GM12878 (cell line): ENCODE data around the gene MAST1. TPM values are rescaled to one million over a fixed set of nuclear protein-coding genes. Genes with fewer than 3 reads are reported as not detected.

Experiments used
- ATF2 ChIP-seq: IDR thresholded peaks from 2 replicates; pipeline ENCODE4 v1.6.1; 2012; ENCODE audit warnings: low read length, inconsistent platforms
- BCLAF1 ChIP-seq: fragments of 450-650 bp; IDR thresholded peaks from 2 replicates; pipeline ENCODE4 v1.6.1; 2017; ENCODE audit warnings: antibody characterized with exemption, mild to moderate bottlenecking, moderate library complexity
- BMI1 ChIP-seq: fragments of 450-650 bp; IDR thresholded peaks from 2 replicates; pipeline ENCODE4 v1.6.1; 2016; ENCODE audit warnings: mild to moderate bottlenecking, moderate library complexity, borderline replicate concordance
- CBX5 ChIP-seq: sonication (generic); IDR thresholded peaks from 2 replicates; pipeline ENCODE4 v1.6.1; 2016; ENCODE audit warnings: low read depth, moderate library complexity, mild to moderate bottlenecking, inconsistent platforms
- CEBPZ ChIP-seq: fragments of 150-350 bp; IDR thresholded peaks from 2 replicates; pipeline ENCODE4 v1.6.1; 2016; ENCODE audit warnings: low read depth, low read length
- CREB1 ChIP-seq: IDR thresholded peaks from 2 replicates; pipeline ENCODE4 v1.6.1; 2012; ENCODE audit warnings: low read depth, mild to moderate bottlenecking, inconsistent platforms
- JUND ChIP-seq: IDR thresholded peaks from 2 replicates; pipeline ENCODE4 v1.6.1; 2012; ENCODE audit warnings: low read depth, mild to moderate bottlenecking, low read length, improper control_type of control experiment, moderate library complexity
- LARP7 ChIP-seq: fragments of 450-650 bp; IDR thresholded peaks from 2 replicates; pipeline ENCODE4 v1.6.1; 2017; ENCODE audit warnings: mild to moderate bottlenecking
- NFYB ChIP-seq: IDR thresholded peaks from 2 replicates; pipeline ENCODE4 v1.6.1; 2011; ENCODE audit warnings: low read depth, mild to moderate bottlenecking, low read length, improper control_type of control experiment, moderate library complexity; ENCODE audit not compliant: insufficient read depth
- PML ChIP-seq: IDR thresholded peaks from 2 replicates; pipeline ENCODE4 v1.6.1; 2012; ENCODE audit warnings: low read length, inconsistent platforms
- RBBP5 ChIP-seq: fragments of 200-600 bp; sonication (generic); conservative IDR thresholded peaks from 2 replicates; pipeline ENCODE4 v1.6.1; 2016
- REST ChIP-seq: IDR thresholded peaks from 2 replicates; pipeline ENCODE4 v1.6.1; 2012; ENCODE audit warnings: mild to moderate bottlenecking, low read depth, low read length
- TCF7 ChIP-seq: IDR thresholded peaks from 2 replicates; pipeline ENCODE4 v1.6.1; 2014; ENCODE audit warnings: antibody characterized with exemption, borderline replicate concordance
- ZBED1 ChIP-seq: IDR thresholded peaks from 2 replicates; pipeline ENCODE4 v1.6.1; 2016; ENCODE audit warnings: borderline replicate concordance
- ZBTB4 ChIP-seq: fragments of 450-650 bp; formaldehyde crosslinking; IDR thresholded peaks from 2 replicates; pipeline ENCODE4 v1.4.0; 2022; ENCODE audit warnings: mild to moderate bottlenecking, moderate library complexity
- polyA plus RNA-seq, 11 experiments: library from polyadenylated mRNA; depleted of rRNA in 4 of 11; unstranded in 6 of 11; stranded (reverse) in 5 of 11; fragments of >200 nt; fragmentation: Nextera tagmentation in 4 of 11; fragmentation: Illumina TruSeq in 1 of 11; extraction: Ambion mirVana in 4 of 11; extraction: Trizol in 1 of 11; gene quantifications; 1 replicate in 1 of 11; 2 replicates in 10 of 11; pipeline versions ENCODE4 v1.2.1 to v1.2.3, GENCODE V29; 2011 to 2016; ENCODE audit warnings: inconsistent platforms in 2 of 11, missing spikeins in 2 of 11, low read depth in 1 of 11
- total RNA-seq, 4 experiments: library from RNA; depleted of rRNA in 3 of 4; stranded (reverse); fragments of >200 nt in 3 of 4; fragmentation: Illumina TruSeq in 1 of 4; extraction: Trizol in 1 of 4; gene quantifications; 2 replicates each; pipeline versions ENCODE4 v1.2.1 to v1.2.3, GENCODE V29; 2013 to 2021

Gene MAST1
- total and polyA plus RNA-seq, 10 of the 15 experiments (the other 5 are each of a cell fraction or from before 2014, with no cell fraction given): 0.08 to 0.79 (median 0.44) TPM; not detected in 1

- TF ChIP-seq ATF2 (no peak), REST (no peak), PML (no peak), CREB1 (peak; percentile 98), CEBPZ (no peak), BMI1 (no peak), LARP7 (peak; percentile 74), TCF7 (no peak), NFYB (peak; percentile 89), CBX5 (no peak), BCLAF1 (no peak), RBBP5 (no peak), ZBTB4 (no peak), JUND (peak; percentile 79; the same call in 1 of the 2 replicates), ZBED1 (no peak)
These were observed 52.7 kb downstream of the MAST1 start, which contains the start of gene GCDH (continued) for GRCh38 chr19:12890787-12891552.
